ENCODE measurements around the gene GALNT15.

DNA sequence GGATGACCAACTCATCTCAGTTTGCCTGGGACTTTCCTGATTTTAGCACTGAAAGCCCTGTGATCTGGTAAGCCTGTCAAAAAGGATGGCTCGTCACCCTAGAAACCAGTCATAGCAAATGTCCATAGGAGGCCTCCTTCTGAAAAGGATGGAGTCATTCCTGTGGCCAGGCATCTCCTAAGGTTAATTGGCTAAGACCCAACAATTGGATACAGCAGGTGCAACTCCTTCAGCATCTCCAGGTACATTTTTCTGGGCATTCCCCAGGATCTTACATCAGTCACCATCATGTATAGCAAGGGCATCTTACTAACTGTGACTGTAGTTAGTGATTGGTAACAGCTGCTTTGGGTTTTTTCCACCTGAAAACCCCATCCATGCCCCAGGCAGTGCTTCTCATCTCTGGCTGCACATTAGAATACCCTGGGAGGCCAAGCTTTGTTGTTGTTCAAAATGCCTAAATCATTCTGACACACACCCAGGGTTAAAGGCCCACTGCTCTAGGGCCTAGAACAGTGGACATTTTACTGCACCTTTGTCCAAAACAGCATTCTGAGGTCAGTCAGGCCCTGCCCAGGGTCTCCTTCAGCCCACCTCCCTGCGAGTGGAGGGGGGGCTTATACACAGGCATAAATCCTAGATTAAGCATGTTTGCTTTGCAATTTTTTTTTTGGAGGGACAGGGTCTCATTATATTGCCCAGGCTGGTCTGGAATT lies 28.3 kb upstream of the GALNT15 start:
- TF ChIP-seq, protein P1, sequence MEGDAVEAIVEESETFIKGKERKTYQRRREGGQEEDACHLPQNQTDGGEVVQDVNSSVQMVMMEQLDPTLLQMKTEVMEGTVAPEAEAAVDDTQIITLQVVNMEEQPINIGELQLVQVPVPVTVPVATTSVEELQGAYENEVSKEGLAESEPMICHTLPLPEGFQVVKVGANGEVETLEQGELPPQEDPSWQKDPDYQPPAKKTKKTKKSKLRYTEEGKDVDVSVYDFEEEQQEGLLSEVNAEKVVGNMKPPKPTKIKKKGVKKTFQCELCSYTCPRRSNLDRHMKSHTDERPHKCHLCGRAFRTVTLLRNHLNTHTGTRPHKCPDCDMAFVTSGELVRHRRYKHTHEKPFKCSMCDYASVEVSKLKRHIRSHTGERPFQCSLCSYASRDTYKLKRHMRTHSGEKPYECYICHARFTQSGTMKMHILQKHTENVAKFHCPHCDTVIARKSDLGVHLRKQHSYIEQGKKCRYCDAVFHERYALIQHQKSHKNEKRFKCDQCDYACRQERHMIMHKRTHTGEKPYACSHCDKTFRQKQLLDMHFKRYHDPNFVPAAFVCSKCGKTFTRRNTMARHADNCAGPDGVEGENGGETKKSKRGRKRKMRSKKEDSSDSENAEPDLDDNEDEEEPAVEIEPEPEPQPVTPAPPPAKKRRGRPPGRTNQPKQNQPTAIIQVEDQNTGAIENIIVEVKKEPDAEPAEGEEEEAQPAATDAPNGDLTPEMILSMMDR (conservative IDR thresholded peaks at IDR 0.05 in 1 of 2, IDR thresholded peaks at IDR 0.05 in 1 of 2; ENCODE audit: low read depth in 1 of 2, low read length in 2 of 2), result no peak
- TF ChIP-seq EZH2 (IDR thresholded peaks at IDR 0.05; ENCODE audit: low read length, missing control alignments), result no peak

All from fibroblast of lung (primary cell).